Measurements from ENCODE around the gene PEG3.

PEG3 gene

DNA sequence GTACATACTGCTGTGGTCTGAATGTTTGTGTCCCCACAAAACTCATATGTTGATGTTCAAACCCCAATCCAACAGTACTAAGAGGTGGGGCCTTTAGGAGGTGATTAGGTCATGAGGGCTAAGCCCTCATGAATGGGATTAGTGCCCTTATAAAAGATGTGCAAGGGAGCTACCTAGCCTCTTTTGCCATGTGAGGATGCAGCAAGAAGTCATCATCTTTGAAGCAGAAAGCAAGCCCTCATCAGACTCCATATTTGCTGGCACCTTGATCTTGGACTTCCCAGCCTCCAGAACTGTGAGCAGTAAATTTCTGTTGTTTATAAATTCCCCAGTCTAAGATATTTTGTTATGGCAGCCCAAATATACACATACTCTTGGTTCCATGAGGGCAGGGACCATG is 33.9 kb downstream of the PEG3 start:
- no peak for DNase-seq
